GM19239 (cell line): Measurements from ENCODE around the gene PGRMC2.

Source experiments
- DNase-seq: peaks from one replicate; pipeline ENCODE4 v3.0.0; 2011; ENCODE audit warnings: low spot score; ENCODE audit not compliant: insufficient read length
- FAIRE-seq: peaks from 2 replicates; lab custom pipeline; 2011; peaks lifted over from hg19 to GRCh38; lab: Jason Lieb, UNC

PGRMC2 gene

DNA sequence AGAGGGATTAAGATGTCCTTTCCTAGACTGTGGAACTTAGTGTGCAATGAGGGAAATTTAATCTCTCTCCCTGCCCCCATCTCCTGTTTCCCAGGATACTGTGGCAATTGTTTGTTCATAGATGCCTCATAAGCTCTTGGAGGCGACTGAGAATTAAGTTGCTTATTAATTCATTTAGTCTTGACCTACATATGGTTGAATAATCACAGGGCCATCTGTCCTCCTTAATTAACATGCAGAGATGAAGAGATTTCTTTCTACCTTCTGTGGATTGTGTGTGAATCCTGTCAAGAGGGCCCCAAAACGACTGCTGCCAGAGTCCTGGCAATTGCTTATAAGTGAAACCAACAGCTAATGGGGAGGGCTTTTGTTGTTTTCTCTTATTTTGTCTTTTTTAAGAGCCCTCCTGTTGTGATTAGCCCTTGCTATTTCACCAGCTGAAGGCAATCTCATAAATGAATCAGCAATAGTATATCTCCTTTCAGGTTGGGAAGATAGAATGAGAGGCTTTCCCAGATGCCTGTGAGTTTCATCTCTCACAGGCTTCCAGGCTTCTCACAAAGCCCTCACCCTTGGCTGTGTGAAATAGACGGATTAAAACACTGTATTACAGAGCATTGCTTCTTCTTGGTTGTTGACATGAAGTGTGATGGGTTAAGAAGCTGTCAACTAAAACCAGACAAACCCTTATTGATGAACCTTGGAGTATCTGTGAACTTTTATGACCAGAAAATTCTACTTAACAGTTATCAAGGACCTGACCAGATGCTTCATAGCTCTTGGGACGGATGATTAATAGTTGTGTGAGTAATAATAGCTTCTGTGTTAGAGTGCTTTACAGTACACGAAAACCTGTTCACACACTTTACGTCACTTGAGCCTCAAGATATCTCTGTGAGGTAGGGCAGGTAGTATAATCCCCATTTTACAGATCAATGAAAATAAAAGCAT is 58.5 kb downstream of the PGRMC2 start:
- FAIRE-seq = no peak
- no peak for DNase-seq

DNA sequence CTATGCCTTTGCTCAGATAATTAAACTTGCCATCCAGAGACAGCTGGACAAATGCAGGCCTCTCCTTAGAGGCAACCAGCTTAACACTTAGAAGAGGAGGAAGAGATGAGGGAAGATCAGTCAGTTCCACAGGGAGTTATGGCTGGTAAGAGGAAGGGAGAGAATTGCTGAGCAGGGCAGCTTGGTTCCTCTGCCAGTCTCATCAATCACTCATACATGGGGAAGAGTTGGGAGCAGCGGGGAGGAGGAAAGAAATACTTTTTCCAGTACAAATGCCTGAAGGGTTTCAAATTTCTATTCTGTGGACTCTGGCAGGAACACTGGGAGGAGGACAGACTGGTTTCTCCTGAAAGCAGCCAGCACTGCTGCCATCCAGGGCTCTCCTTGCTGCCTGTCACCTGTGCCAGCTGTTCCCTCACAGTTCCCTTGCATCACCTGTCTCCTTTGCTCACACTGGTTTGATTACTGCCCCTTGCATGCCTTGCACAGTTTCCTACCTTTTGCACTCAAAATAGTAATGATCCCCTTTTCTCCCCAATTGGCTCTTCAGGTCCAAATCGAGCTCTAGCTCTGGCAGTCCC is 59.5 kb downstream of the PGRMC2 start:
- FAIRE-seq (no peak), DNase-seq (no peak)

- FAIRE-seq = no peak
- no peak for DNase-seq
Observed at GRCh38 chr4:128225148-128225547, 62.5 kb downstream of the PGRMC2 start.

GRCh38 chr4:128221586-128221985 is 66.0 kb downstream of the PGRMC2 start:
- FAIRE-seq (no peak), DNase-seq (no peak)

GRCh38 chr4:128220286-128221235 is 67.1 kb downstream of the PGRMC2 start:
- DNase-seq = peak; percentile 4
- FAIRE-seq = peak; percentile 68
